Measurements from ENCODE around the gene GATC.

GRCh38 chr12:120460157-120460556, 13.9 kb downstream of the GATC start:
- TF ChIP-seq CTCF (IDR thresholded peaks at IDR 0.05) (no peak), POLR2A (IDR thresholded peaks at IDR 0.05) (no peak)

Data from body of pancreas (tissue), 4 donors.